GM12801 (cell line): ENCODE measurements around the gene SLC38A9.

Experiments
- TF ChIP-seq, protein P1 (sequence below): IDR thresholded peaks from one replicate; pipeline ENCODE4 v1.5.1; 2011; ENCODE audit warnings: control low read depth; ENCODE audit not compliant: insufficient read length; ENCODE audit errors: extremely low read depth

SLC38A9 gene

DNA sequence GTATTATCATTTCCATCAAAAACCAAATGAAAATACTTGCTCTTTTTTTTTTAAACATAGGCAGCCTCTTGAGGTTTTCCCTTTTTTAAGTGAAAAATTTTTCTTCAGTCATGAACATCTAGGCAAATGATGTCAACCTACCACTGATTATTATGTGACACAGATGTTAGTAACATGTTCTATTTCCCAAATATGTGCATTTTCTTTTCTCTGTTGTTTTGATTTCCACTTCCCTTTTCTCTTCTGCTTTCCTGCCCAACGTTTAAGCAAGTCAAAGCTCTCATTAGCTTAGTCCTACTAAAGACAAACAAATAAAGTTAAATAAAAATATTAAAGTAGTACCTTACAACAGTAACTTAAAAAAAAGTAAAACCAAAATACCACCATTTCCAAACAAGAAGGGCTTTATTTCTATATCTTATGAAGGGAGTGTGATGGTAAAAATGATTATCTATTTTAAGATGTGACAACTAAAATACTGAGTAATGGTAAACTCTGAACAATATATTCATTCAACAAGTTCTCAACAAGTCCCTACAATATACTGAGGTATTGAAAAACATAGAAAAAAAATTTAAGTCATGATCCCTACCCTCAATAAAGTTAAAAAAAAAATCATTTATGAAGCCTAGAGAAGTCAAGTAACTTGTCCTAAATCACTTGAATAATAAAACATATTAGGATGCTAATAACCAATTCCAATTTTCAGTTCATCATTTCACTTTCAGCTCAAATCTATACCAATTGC lies 9.4 kb downstream of the SLC38A9 start:
- TF ChIP-seq, protein P1, sequence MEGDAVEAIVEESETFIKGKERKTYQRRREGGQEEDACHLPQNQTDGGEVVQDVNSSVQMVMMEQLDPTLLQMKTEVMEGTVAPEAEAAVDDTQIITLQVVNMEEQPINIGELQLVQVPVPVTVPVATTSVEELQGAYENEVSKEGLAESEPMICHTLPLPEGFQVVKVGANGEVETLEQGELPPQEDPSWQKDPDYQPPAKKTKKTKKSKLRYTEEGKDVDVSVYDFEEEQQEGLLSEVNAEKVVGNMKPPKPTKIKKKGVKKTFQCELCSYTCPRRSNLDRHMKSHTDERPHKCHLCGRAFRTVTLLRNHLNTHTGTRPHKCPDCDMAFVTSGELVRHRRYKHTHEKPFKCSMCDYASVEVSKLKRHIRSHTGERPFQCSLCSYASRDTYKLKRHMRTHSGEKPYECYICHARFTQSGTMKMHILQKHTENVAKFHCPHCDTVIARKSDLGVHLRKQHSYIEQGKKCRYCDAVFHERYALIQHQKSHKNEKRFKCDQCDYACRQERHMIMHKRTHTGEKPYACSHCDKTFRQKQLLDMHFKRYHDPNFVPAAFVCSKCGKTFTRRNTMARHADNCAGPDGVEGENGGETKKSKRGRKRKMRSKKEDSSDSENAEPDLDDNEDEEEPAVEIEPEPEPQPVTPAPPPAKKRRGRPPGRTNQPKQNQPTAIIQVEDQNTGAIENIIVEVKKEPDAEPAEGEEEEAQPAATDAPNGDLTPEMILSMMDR: no peak

DNA sequence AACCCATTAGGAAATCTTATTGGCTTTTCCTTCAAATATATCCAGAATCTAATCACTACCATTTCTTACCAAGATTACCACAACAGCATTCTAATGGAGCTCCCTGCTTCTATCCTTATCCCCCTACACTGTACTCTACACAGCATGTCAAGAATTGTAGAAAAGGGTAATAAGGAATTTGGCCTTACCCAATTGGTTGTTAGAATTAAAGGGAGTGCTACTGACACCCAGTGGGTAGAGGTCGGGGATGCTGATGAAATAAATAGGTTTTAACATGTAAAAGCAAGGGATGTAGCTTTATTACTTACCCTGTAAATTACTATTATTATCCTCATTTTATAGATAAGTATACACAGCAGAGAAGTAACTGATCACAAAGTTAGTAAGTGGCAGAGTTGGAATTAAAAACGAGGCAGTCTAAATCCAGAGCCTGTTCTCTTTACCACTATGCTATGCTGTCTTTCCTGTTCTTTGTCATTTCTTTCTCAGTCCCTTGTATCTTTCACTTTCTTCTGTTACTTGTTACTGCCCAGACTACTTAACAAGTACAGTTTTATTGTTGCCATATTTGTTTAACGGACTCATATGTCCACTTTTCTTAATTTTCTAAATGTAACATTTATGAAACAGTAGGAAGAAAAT lies 10.5 kb downstream of the SLC38A9 start:
- TF ChIP-seq, protein P1: no peak

DNA sequence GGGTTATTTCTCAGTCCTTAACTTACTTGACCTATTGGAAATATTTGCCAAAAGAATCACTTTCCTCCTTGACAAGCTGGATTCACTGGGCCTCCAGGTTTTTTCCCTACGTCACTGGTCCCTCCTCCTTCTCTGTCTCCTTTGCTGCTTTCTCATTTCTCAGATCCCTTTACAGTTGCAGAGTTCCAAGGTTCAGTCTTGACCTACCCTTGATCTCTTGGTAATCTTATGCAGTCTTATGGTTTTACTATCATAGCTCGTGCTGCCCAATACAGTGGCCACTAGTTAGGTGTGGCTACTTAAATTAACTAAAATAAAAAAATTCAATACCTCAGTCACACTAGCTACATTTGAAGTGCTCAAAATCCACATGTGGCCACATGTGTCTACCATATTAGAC lies 11.4 kb downstream of the SLC38A9 start:
- TF ChIP-seq, protein P1: no peak

DNA sequence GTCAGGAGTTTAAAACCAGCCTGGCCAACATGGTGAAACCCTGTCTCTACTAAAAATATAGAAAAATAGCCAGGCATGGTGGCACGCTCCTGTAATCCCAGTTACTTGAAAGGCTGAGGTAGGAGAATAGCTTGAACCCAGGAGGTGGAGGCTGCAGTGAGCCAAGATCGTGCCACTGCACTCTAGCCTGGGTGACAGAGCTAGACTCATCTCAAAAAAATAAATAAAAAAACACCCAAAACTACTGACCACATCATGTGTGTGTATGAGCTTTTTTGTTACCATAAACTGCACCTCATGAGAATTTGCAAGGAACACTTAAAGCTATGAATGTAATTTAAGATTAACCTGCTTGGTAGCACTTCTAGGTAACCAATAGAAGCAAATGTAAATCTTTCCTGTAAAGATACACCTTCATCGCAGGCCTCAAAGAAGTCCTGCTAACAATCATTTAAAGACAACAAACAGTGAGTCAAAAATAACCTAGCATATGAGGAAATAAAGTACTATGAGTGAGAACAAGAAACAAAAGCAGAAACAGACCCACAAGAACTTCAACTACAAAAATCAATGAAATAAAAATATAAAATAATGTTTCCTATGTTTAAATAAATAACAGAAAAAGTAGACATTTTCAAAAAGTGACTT lies 13.0 kb downstream of the SLC38A9 start:
- TF ChIP-seq, protein P1: no peak

DNA sequence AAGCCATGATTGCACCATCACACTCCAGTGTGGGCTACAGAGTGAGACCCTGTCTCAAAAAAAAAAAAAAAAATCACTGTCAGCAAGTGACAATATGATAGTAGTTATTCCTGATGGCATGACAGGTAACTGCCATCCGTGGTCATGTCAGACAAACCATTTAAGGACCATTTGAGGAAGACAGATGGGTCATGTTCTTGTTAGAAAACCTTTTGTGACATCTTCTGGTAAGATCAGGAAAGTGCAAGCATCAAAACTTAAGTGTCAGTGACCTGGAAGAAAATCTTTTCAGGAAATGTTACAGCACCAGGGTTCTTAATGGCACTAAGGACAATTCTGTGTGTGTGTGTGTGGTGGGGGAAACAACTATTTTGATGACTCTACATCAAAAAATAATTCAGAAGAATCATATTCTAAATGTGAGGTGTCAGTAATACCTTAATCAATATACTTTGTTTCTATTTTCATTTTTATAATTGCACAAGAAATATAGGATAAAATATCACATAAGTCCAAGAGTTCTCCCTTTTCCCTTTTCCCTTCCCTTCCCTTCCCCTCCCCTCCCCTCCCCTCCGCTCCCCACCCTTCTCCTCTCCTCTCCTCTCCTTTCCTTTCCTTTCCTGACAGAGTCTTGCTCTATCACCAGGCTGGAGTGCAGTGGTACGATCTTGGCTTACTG lies 17.8 kb downstream of the SLC38A9 start:
- TF ChIP-seq, protein P1: no peak

DNA sequence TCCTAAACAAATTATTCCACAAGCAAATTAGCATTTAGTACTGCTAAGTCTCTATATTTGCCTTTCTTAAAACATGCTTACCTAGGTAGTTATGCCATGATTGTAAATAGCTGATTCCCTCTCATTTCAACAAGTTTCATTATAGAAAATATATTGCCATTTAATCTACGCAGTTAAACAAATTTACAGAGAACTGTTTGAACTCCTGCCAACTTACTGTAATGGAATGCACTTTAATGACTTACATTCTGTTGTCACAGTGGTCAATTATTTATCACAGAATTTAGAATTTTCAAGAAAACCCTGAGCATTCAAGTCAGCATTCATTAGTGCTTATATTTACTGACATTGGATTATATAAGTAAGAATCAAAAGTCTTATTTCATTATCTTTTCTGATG lies 19.6 kb downstream of the SLC38A9 start:
- TF ChIP-seq, protein P1: no peak

DNA sequence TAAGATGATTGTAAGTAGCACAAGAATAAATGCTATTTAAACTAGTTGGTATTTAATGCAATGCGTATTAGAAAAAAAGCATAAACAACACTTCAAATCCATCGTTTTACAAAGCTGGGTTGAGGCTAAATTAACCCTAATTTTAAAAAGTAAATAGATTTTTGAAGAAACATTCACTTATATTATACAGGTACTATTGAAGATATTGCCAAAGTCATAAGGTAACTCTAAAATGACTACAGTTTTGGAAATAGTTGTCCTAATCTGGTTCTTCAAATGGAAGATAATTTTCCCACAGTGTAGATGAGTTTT lies 20.1 kb downstream of the SLC38A9 start:
- TF ChIP-seq, protein P1: no peak
